Stimulated activated CD8-positive, alpha-beta memory T cell treated with anti-CD3 and anti-CD28 coated beads, Interleukin-7, amount 100 ng/mL, for 48 hours (primary cell): ENCODE data around the gene RPS6KA2.

Experiments used
- DNase-seq, 2 donors: peaks; one replicate each; pipeline ENCODE4 v3.0.0-alpha.2; 2020; ENCODE audit warnings: low read depth in 1 of 2; ENCODE audit errors: extremely low read depth in 1 of 2

RPS6KA2 gene

DNA sequence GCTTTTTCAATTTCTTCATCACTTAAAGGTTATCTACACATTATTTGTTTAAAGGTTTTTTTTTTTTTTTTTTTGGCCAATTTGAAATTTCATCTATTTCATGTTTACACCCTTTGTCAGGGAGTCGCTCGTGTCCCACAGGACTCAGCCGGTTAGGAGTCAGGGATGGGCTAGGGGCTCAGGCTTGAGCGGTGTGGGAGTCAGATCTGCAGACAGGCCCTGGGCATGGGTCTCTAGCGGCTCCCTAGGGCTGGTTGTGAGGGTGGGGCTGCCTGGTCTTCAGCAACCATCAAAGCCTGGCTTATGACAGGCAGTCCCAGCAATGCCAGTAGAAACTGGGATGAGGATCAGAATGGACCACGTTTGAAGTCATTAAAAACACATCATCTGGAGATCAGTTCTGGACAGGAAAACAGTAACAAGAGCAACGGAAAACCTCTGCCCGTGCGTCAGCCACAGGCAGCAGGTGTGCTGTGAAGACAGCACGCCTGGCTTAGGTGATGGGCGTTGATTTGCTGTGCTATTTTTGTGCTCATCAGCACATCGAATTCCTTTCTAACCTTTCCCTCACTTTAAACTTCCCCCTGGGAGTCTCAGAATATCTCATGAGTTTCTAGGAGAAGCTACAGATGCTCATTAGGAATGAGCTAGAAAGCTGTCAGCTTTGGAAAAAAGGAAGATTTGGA is 153.0 kb downstream of the RPS6KA2 start:
- DNase-seq = no peak

DNA sequence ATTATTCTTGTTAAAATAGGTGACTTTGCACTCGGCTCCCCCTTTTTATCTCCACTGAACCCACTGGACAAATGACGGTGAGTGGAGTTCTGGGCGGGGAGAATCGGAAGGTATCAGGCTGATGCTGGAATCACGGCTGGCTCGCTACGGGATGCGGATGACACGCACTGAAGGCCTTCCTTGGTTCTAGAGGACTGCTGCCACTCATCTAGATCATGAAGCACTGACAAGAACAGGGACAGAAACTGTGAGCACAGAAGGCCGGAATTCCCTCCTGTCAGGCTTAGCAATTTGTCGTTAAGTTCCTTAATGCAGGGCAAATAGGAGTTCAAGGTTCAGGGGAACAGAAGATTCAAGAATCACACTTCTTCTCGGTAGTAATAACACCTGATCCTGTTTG is 154.4 kb downstream of the RPS6KA2 start:
- DNase-seq = no peak

DNA sequence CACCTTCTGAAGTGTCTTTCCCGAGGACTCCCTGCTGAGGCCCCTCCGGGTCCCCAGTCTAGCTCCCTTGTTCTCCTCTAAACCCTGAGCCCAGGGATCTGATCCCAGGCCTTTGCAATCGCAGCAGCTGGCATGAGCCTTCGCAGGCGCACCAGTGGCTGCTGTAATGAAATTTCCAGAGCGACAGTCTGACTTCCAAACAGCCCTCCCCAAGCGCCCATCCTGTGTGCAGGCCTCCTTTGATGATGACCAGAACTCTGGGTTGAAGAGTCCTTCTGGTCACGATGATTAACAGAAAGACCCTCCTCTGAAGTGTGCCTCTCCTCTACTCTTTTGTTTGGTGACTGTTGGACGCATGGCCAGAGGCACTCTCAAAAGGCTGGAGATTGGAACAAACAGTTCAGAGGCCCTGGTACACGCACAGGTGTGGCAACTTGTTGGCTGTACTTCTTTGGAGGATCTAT is 155.2 kb downstream of the RPS6KA2 start:
- DNase-seq = no peak

DNA sequence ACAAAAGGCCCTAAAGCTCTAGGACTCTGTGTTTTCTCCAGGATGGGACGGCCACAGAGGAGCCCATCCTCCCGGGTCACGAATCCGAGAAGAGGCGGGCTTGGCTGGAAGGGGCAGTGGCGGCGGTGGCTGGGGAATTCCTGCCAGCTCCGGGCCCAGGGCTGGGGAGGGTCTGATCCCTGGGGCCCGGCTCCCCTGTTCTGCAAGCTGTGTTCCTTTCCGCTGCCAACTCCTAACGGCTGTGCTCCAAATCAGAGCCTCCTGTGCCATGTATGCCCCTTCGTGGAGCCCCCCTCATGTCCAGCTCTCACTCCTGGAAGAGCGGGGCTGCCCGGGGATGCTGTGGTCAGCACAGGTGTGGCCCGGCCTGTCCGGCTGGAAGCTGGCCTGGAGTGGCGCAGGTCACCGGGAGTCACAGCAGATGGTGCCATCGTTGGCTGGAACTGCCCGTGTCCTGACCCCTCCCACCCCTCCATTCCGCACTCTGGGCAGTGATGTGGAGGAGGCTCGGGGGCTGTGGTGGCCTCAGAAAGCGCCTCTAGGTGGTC is 156.1 kb downstream of the RPS6KA2 start:
- no peak for DNase-seq

DNA sequence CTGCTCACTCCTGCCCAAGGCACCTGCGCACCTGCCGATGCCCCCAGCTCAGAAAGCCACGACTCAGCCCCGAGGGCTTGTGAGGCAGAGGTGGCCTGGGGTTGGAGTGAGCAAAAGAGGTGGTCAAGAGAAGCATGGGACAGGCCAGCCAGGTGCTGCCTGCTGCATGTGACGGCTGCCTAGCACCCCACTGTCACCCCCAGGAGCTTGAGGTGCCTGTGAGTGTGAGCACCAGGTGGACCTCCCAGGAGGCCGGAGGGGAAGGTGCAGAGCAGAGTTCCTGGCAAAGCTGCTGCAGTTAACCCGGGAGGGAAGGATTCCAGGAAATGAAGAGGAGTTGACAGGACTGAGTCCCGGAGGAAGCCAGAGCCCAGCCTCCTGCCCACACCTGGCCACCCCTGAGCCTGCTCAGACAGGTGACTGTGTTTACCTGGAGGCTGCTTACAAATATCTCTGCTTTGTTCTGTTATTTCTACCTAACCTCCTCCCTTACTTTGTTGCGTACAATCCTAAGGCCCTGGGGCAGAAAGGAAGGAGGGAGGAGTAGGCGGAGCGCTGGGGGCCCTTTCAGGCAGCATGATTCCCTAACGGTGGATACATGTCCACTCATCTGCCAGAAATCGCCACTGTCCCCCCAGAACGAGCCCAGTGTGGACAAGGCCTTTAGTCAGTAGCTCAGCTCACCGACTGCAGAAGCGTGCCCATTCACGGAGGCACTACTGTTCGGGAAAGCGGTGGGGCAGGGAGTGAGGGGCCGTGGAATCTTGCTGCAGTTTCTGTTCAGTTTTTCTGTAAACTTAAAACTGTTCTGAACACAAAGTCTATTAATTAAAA is 156.8 kb downstream of the RPS6KA2 start:
- DNase-seq = no peak

DNA sequence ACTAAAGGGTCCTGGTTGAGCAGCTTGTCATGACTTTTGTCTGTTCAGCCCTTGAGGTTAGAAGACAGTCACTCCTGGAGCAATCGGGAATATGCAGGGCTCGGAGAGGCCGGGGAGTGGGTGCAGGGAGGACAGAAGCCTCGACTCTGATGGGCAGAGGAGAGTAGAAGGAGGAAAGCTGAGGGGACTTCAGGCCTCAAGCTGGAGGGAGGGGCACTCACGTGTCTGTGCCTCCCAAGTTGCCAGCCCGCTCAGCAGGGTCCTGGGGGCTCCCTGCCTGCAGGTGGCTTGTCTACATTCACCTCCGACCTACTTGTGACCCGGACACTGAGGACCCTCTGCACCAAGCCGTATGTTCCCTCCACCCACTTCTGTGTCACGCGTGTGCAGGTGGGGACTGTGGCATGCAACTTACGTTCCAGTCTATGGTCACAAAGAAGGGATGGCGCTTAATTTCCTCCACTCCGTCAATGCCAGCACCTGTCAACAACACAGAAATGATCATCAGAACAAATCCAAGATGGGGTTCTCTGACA is 157.6 kb downstream of the RPS6KA2 start:
- no peak for DNase-seq

DNA sequence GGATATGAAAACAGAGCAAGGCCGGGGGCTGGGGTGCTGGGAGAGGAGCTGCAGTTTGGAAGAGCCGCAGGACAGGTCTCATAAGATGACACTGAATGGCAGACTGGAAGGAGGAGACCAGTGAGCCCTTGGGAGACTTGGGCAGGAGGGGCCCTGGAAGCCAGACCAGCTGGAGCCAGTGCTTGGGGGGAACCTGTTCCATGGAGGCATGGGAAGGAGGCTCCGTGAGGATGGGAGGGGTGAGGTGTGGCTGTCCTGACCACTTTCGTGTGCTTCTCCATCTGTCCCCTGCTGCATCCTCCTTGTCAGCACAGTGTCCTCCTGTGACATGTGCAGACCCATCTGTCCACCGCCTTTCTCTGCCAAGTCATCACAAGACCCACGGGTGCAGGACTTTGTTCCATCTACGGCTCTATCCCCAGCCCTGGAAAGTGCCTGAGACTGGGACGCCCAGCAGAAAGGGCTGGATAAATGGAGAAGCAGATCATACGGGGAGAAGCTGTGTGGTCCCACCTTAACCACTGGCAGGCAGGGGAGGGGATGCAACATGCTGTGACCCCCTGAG is 159.5 kb downstream of the RPS6KA2 start:
- no peak for DNase-seq

DNA sequence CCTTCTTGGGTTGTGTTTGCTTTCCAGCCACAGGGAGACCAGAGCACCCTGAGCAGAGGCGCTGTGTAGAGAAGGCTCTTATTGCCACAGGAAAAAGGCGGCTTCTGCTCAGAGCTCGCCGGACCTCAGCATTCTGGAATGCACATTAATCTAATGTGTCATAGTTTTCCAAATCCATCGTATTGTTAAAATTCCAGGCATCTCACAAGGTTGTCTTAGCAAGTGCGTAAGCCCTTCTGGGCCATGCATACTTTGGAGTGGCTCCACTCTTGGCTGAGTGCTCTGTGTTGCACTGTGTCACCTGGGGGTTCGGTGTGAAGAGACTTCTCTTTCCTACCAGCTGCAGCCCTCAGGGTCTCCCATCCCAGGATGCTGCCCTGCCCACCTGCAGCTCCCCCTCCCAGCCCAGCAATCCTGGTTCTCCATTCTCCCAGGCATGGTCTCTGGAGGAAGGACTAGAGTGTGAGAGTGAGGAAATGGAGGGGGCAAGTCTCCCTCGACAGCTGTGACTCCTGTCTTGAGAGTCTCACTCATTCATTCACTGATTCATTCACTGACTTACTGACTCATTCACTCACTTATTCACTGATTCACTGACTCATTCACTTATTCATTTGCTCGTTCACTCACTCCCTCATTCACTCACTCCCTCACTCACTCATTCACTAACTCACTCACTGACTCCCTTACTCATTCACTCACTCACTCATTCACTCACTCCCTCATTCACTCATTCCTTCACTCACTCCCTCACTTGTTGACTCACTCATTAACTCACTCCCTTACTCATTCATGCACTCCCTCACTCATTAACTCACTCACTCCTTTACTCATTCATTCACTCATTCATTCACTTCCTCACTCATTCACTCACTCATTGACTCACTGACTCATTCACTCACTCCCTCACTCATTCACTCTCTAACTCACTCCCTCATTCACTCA is 160.6 kb downstream of the RPS6KA2 start:
- DNase-seq = no peak

DNA sequence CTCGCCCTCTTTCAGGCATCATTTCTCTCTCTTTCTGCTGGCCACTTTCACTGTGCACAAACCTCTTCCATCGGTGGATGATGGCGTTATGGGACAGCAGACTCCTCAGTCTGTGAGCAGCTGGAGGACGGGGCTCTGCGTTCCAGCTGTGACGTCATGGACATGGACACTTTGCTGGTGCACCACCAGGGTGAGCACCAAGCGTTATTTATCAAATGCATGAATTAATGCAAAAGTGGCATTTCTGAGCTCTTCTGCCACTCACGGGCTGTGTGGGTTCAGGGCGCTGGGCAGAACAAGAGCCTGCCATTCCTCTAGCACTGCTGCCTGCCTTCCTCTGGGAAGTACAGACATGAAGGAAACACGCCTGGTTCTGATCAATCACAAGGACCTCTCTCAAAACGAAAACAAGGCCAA is 161.4 kb downstream of the RPS6KA2 start:
- DNase-seq = no peak

DNA sequence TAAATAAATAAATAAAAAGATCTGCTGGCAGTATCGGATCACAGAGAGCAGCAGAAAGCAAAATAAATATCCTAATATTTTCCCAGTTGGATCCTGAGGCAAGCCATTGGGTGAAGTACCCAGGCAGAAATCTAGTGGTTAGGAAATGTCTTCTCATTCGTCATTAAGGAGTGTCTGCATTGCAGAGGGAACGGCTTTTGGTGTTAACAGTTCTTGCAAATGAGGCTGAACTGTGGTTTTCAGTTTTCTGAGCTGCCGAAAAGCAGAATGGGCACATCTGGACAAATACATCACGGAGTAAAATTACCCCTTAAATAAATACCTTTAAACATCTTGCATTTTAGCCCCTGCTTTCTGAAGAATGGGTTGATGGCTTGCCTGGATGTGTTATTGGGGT is 162.1 kb downstream of the RPS6KA2 start:
- DNase-seq = no peak

DNA sequence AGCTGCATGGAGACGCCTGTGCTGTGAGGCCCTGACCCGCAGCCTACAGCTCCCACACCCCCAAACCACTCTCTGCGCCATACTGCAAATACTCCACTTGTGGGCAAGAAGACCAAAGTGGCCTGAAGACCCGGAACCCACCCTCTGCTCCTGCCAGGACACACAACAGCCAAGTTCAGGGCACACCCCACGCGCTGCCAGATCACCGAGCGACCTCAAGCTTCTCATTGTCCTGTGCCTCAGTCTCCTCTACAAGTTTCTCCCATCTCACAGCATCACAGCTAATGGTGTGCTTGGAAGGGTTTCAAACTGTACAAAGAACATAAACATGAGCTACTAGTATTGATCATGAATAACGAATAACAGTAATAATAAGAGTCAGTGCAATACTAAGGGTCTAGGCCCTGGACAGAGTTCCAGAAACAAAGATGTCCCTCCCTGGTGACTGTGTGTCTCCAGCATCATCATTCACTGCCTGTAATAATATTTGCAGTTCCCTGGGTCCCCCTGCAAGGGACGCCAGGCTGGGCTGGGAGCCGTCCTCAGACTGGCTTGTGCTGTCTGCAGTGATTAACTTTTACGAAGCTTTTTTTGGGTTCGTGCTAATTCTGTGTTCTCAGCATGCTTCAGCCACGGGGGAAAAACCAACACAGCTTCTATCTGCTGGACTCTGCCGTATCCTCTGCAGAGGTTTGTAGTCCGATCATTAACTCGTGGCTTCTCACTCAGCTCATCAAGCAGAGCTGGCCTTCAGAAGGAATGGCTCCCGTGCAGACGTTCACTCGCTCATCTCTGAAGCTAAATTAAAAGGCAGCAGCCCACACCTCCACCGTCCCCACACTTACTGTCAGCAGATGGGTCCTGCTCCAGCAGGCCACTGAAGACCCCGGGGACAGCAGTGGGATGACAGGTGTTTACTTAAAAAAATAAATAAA is 162.7 kb downstream of the RPS6KA2 start:
- no peak for DNase-seq

DNA sequence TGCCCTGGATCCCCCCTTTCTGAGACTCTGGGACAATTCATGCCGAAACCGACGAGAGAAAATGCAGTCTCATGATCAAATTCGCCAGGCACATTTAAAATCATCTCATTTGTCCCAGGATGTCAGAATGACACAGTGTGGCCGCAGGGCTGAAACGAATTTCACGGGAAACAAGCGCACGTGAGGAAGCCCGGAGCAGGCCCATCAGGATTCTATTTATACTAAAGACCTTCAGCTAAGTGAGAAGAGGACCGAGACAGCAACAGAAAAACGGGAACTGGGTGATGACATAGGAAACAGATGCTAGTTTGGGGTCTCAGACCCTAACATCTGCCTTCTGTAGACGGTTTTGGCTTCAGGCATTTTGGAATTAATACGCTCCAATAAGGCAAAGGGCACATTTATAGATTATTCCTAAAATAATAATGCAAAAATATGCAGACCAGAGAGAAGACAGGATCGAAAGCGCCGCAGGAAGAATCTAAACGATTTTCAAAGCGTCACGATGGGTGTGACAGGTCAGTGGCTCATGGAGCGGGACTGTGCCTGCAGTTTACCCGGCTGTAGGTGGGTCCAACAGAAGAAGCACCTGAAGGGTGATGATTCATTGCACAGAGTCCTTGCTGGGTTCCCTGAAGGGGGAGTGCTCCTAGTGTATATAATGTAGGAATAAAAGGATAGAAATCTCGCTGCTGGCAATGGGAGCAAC is 163.5 kb downstream of the RPS6KA2 start:
- DNase-seq = no peak

DNA sequence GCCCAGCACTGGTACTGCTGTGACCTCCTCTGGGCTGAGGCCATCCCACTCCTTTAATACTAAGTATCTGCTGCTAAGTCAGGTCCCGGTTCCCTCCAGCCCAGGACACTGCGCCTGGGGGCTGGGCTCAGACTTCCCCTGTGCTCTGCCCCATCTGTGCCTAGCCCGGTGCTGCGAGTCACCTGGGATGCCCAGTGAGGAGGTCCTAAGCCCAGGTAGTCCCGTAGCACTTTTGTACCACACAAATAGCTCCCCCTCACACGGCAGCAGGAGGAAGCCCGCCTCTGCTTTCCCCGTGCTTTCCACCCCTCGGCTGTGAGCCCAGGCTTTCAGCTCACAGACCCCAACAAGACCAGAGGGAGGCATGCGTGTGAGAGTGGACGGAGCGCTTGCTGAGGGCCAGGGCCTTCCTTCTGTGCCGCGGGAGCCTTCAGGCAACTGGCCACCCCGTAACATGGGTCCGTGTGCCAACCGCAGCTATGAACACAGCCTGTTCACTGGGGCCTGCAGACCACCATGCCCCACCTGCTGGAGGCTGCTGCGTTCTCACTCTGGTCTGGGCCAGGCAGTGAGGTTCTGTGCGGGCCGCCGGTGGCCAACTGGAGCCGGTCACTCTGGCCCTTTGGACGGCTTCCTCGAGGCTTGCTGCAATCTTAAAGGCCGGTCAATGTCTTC is 164.5 kb downstream of the RPS6KA2 start:
- no peak for DNase-seq

DNA sequence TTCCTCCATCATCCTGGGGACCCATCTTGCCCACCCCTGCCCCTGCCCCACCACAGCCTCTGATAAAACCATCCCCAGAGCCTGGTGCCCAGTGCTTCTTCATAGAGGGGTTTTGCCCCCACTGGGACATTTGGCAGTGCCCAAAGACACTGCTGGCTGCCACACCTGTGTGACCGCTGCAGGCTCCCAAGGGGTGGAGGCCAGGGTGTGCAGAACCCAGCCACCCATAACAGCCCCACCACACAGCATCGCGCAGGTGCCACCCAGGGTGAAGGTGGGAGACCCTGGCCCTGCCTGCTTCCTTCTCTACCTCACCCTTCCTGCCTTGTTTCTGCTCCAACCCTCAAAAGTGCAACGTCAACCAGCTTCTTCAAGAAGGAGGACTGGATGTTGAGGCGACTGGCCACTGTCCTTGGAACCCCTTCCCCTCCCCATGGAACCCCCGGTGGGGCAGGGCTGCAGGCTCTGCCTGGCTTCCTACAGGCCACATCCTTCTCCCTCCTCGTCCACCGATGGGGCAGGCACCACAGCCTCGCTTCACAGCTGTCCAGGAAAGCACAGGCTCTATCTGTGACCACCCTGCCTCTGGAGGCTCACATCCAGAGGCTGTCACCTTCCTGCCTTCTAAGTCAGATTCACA is 165.1 kb downstream of the RPS6KA2 start:
- DNase-seq = no peak

DNA sequence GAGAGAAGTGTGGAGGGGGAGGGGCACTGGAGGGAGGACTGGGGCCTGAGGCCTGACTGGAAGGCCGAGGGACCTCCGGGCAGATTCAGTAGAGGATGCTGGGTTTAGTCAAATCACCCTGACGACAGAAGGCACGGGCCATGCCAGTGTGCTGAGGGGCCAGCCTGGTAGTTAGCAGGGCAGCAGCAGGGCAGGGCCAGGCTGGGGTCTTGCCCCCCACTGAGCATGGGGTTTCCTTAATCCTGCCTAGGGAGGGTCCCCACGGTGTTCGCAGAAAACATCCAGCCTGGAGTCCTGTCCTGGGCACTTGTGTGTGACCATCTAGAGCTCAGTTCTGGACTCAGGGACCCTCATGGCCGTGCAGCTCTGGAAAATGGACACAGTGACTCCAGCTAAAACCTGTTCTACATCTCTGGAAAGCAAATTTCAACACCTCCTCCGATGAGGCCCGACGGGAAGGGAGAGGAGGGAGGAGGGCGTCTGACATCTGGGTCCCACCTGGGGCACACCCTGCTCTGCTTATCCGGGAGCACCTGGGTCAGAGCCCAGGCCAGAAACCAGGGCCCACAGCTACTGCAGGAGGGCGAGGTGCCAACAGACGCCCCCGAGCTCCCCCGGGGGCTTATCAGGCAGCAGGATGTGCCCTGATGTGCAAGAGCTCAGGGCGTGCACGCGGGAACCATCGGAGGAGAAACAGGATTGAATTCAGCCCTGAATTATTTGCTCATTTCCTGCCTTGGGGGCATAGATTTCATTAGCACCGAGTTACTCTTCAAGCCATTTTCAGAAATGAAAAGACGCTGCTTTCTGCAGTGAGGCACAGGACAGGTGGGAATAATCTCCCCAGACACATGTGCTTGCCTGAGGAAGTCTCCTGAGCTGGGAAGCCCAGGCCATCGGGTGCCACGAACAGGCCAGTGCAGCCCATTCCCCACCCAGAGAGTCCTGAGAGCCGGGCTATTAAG is 166.3 kb downstream of the RPS6KA2 start:
- DNase-seq = no peak

DNA sequence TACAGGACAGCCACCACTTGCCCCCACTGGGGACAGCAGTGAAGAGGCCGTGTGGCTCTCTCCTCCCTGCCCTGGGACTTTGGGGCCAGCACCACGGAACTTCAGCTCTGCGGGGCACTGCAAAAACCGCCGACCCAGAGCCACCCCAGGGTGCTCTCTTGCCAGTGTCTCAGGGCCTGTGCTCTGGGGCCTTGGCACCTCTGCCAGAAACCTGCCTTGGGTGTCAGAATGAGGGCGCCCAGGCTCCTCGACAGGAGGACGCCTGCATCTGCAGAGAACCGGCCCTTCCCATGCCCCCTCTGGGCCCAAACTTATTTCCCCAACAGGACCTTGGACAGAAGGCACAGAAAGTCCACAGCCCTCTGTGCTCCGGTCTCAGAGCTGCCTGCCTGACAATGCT is 167.1 kb downstream of the RPS6KA2 start:
- DNase-seq = no peak
